C4-2B (cell line): ENCODE data around the gene ADRB2.

Source experiments
- CTCF ChIP-seq: fragments of 450-650 bp; conservative IDR thresholded peaks from 2 replicates; pipeline ENCODE4 v1.5.1; 2017; ENCODE audit warnings: mild to moderate bottlenecking
- ZFX ChIP-seq: fragments of 450-650 bp; IDR thresholded peaks from 2 replicates; pipeline ENCODE4 v1.6.1; 2017

GRCh38 chr5:148827723-148828122 lies 1.3 kb downstream of the ADRB2 start:
- TF ChIP-seq CTCF (no peak), ZFX (no peak)
